GM12864 (cell line): Measurements from ENCODE around the gene PLCL1.
"Not testable (repeated sequence)": the region's sequence is repeated elsewhere in the genome, so short reads cannot be mapped to it uniquely, and the experiment has no call there.

Experiments
- DNase-seq: peaks from one replicate; pipeline ENCODE4 v3.0.0-alpha.2; 2011; ENCODE audit warnings: low read depth
- H3K4me3 ChIP-seq: 2 replicates; pipeline ENCODE4 v1.5.1; 2011; ENCODE audit warnings: mild to moderate bottlenecking, low read depth, low read length, control low read depth
- TF ChIP-seq, protein P1 (sequence below): IDR thresholded peaks from 2 replicates; pipeline ENCODE4 v1.5.1; 2011; ENCODE audit warnings: low read depth, mild to moderate bottlenecking, moderate library complexity, low read length, control low read depth, inconsistent platforms; ENCODE audit errors: missing control alignments

Gene PLCL1

DNA sequence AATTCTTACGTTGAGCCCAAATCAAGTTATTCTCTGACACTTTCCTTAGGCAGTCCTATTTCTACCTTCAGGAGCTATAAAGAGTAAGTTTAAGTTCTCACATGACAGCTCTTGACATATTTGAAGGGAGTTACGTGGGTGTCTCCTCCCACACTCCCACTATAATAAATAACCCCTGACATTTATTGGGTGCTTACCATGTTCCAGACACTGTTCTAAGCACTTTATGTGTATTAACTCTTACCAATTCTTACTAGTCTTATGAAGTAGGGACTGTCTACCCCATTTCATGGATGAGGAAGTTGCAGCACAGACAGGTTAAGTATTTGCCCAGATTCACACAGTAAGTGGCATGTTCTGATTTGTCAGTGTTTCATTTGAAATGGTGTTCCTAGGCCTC is 17.9 kb downstream of the PLCL1 start:
- no peak overlapping the region for H3K4me3 ChIP-seq
- no peak for DNase-seq
- TF ChIP-seq, protein P1, sequence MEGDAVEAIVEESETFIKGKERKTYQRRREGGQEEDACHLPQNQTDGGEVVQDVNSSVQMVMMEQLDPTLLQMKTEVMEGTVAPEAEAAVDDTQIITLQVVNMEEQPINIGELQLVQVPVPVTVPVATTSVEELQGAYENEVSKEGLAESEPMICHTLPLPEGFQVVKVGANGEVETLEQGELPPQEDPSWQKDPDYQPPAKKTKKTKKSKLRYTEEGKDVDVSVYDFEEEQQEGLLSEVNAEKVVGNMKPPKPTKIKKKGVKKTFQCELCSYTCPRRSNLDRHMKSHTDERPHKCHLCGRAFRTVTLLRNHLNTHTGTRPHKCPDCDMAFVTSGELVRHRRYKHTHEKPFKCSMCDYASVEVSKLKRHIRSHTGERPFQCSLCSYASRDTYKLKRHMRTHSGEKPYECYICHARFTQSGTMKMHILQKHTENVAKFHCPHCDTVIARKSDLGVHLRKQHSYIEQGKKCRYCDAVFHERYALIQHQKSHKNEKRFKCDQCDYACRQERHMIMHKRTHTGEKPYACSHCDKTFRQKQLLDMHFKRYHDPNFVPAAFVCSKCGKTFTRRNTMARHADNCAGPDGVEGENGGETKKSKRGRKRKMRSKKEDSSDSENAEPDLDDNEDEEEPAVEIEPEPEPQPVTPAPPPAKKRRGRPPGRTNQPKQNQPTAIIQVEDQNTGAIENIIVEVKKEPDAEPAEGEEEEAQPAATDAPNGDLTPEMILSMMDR: no peak

DNA sequence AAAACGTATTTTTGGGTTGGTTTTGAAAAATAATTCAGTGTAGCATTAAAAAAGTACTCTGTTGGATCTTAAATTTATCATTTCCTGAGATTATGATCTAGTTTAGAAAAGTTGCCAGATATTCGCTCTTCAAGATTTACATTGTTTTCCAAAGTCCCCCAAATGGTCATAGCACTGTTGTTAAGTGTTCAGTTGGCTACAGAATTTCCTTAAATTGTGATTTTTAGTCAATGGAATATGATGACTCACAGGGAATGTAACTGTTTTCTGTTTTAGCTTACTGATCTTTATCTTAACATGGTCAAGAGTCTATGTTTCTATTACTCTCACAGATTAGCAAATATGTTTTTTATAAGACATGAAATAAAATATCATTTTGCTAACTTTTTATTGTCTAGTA is 23.2 kb downstream of the PLCL1 start:
- TF ChIP-seq, protein P1: no peak
- H3K4me3 ChIP-seq: no peak overlapping the region
- no peak for DNase-seq

DNA sequence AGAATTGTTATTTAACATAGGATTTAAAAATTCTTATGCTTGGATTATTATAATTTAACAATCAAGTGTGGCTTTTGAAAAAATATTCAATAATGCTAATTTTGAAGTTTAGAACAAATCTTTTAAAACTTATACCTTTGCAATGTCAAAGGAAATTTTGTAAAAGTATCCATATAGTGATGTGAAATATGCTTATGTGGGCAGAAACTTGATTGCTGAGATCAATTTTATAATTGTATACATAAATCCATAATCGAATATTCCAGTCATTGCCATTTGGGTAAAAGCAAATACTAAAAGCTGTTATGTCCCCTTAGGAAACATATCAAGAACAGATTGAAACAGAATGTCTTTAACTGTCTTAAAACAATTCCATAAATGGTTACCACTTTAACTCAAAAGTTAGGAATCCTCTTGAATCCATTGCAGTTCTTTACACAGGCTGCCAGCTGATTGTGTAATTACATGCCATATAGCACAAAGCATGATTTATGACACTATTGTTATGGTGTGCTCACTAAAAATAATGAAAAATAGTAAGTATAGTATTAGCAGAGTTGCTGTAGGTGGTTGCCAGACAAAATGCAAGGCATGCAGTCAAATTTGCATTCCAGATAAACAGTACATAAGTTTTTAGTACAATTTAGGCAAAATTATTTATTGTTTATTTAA is 24.2 kb downstream of the PLCL1 start:
- DNase-seq: no peak
- H3K4me3 ChIP-seq: no peak overlapping the region
- TF ChIP-seq, protein P1: no peak

DNA sequence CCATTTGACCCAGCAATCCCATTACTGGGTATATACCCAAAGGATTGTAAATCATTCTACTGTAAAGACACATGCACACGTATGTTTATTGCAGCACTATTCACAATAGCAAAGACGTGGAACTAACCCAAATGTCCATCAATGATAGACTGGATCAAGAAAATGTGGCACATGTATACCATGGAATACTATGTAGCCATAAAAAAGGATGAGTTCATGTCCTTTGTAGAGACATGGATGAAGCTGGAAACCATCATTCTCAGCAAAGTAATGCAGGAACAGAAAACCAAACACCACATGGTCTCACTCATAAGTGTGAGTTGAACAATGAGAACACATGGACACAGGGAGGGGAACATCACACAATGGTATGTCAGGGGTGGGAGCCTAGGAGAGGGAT is 30.4 kb downstream of the PLCL1 start:
- not testable (repeated sequence) for H3K4me3 ChIP-seq

DNA sequence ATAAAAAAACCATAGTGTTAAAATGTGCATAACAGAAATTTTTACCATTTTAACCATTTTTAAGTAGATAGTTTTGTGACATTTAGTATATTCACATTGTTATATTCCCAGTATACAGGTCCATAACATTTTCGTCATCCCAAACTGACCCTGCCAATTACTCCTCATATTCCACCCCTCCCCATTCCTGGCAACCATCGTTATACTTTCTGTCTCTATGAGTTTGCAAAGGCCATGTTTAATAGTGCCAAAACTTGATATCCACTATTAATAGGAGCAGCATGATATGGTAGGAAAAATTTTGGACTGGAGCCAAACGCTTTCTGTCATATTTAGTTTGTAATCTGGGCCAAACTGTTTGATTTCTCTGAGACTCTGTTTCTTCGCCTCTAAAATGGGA is 30.9 kb downstream of the PLCL1 start:
- H3K4me3 ChIP-seq: no peak overlapping the region
- TF ChIP-seq, protein P1: no peak
- DNase-seq: no peak

More for the DNA sequence above, 30.4 kb downstream of the PLCL1 start:
- DNase-seq: not testable (repeated sequence)

DNA sequence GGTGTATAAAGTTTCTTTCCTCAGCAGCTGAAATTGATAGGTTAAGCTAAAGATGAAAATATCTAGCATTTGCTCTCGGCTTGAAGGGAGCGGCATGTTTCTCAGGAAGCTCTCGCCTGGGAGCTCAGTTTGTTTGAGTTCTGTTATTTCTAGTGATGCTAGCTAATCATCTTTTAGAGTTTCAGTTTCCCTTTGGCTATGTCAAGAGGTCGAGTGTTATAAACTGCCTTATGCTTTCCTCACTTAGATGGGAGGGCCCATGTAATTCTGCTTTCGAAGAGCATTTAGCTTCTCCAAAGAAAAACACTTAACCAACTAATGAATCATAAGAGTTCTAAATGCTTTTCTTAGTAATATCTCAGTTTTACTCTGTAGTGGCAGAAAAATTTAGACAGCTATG is 33.6 kb downstream of the PLCL1 start:
- DNase-seq: no peak
- H3K4me3 ChIP-seq: no peak overlapping the region
- TF ChIP-seq, protein P1: no peak

DNA sequence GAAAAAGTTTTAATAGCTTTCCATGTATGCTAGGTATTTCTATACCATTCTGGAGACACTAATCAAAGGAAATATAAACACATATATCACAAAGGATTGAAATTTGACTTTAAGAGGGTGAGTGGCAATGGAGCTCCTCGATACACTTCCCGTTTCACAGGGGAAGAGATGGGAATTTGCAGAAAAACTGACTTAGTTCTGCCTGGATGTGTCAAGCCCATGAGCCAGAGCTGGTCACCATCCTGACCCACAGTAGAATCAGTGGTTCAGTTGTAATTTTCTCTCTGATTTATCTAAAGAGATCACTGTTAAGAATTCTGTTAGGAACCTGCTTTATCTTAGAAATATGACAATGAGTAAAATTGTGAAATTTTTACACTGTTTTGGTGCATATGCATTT is 34.2 kb downstream of the PLCL1 start:
- TF ChIP-seq, protein P1: no peak
- DNase-seq: no peak
- H3K4me3 ChIP-seq: no peak overlapping the region
